Mesodermal cell (in vitro differentiated cells): ENCODE results near the gene ARHGAP23. TPM values are rescaled to one million over a fixed set of nuclear protein-coding genes. Genes with fewer than 3 reads are reported as not detected.

Experiments used
- H3K27ac ChIP-seq: 2 replicates; pipeline ENCODE4 v1.7.0; 2013; ENCODE audit warnings: mild to moderate bottlenecking, low read depth, low read length, moderate library complexity; ENCODE audit not compliant: severe bottlenecking
- H3K36me3 ChIP-seq: 2 replicates; pipeline ENCODE4 v1.7.1; 2013; ENCODE audit warnings: mild to moderate bottlenecking, low read length, moderate library complexity; ENCODE audit not compliant: control insufficient read depth, insufficient read depth
- H3K4me1 ChIP-seq: one replicate; pipeline ENCODE4 v1.7.1; 2013; ENCODE audit warnings: mild to moderate bottlenecking, low read length; ENCODE audit not compliant: insufficient read depth, control insufficient read depth, poor library complexity, severe bottlenecking
- H3K4me3 ChIP-seq: 2 replicates; pipeline ENCODE4 v1.7.0; 2013; ENCODE audit warnings: low read length, control low read depth, mild to moderate bottlenecking; ENCODE audit not compliant: insufficient read depth, poor library complexity, severe bottlenecking; ENCODE audit errors: extremely low read depth
- H3K9me3 ChIP-seq: 2 replicates; pipeline ENCODE4 v1.7.1; 2013; ENCODE audit warnings: mild to moderate bottlenecking, low read length, moderate library complexity; ENCODE audit not compliant: control insufficient read depth
- WGBS, 2 experiments: methylation state at CpG; one replicate each; pipeline ENCODE4 v1.1.5; 2013; ENCODE audit warnings: missing lambda C conversion rate in 2 of 2; ENCODE audit not compliant: insufficient coverage in 2 of 2; 5-methylcytosine and 5-hydroxymethylcytosine counted together
- polyA plus RNA-seq, 2 experiments: library from polyadenylated mRNA; stranded (reverse); fragments of 50-300 nt; gene quantifications; one replicate each; pipeline ENCODE4 v1.2.3, GENCODE V29; 2013

ARHGAP23 gene, protein sequence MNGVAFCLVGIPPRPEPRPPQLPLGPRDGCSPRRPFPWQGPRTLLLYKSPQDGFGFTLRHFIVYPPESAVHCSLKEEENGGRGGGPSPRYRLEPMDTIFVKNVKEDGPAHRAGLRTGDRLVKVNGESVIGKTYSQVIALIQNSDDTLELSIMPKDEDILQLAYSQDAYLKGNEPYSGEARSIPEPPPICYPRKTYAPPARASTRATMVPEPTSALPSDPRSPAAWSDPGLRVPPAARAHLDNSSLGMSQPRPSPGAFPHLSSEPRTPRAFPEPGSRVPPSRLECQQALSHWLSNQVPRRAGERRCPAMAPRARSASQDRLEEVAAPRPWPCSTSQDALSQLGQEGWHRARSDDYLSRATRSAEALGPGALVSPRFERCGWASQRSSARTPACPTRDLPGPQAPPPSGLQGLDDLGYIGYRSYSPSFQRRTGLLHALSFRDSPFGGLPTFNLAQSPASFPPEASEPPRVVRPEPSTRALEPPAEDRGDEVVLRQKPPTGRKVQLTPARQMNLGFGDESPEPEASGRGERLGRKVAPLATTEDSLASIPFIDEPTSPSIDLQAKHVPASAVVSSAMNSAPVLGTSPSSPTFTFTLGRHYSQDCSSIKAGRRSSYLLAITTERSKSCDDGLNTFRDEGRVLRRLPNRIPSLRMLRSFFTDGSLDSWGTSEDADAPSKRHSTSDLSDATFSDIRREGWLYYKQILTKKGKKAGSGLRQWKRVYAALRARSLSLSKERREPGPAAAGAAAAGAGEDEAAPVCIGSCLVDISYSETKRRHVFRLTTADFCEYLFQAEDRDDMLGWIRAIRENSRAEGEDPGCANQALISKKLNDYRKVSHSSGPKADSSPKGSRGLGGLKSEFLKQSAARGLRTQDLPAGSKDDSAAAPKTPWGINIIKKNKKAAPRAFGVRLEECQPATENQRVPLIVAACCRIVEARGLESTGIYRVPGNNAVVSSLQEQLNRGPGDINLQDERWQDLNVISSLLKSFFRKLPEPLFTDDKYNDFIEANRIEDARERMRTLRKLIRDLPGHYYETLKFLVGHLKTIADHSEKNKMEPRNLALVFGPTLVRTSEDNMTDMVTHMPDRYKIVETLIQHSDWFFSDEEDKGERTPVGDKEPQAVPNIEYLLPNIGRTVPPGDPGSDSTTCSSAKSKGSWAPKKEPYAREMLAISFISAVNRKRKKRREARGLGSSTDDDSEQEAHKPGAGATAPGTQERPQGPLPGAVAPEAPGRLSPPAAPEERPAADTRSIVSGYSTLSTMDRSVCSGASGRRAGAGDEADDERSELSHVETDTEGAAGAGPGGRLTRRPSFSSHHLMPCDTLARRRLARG (N-terminal part only)
- 33.0 TPM for polyA plus RNA-seq (2013, experiment 1 of 2)
- polyA plus RNA-seq (2013, experiment 2 of 2): 27.8 TPM

- Histone ChIP-seq H3K4me3 (peak within 1 kb of the TSS; percentile 90), H3K9me3 (no peaks in the 10 kb centered on the region), H3K4me1 (peaks cover 37% of the 10 kb centered on the region), H3K36me3 (peaks cover 14% of the 10 kb centered on the region), H3K27ac (peak within 1 kb of the TSS; percentile 29)
- 1 to 2% methylated on average over 17 to 25 of the region's 46 CpGs for WGBS, 2 experiments
Observed at GRCh38 chr17:38428112-38428642, at the start of gene ARHGAP23. Gene ARHGAP23 (plus strand): TSS chr17:38428464. CDS start chr17:38428486, 22 bp downstream.

- peaks cover 59% of the 10 kb centered on the region for H3K36me3 ChIP-seq
- H3K4me1 ChIP-seq: no peaks in the 10 kb centered on the region
- no peak overlapping the region for H3K27ac ChIP-seq
- H3K9me3 ChIP-seq: no peaks in the 10 kb centered on the region
- no peak overlapping the region for H3K4me3 ChIP-seq
- WGBS, 2 experiments: 83% methylated on average over 1 of the region's 1 CpG; no CpG with 5 or more reads in 1 of the 2 experiments
Observed at GRCh38 chr17:38379448-38379847, 48.8 kb upstream of the ARHGAP23 start.

- H3K9me3 ChIP-seq: no peaks in the 10 kb centered on the region
- WGBS, 2 experiments: 89 to 96% methylated on average over 1 to 4 of the region's 4 CpGs
- H3K4me3 ChIP-seq: no peak overlapping the region
- no peak overlapping the region for H3K27ac ChIP-seq
- peaks cover 63% of the 10 kb centered on the region for H3K36me3 ChIP-seq
- no peaks in the 10 kb centered on the region for H3K4me1 ChIP-seq
Observed at GRCh38 chr17:38395090-38395489, 33.2 kb upstream of the ARHGAP23 start.

DNA sequence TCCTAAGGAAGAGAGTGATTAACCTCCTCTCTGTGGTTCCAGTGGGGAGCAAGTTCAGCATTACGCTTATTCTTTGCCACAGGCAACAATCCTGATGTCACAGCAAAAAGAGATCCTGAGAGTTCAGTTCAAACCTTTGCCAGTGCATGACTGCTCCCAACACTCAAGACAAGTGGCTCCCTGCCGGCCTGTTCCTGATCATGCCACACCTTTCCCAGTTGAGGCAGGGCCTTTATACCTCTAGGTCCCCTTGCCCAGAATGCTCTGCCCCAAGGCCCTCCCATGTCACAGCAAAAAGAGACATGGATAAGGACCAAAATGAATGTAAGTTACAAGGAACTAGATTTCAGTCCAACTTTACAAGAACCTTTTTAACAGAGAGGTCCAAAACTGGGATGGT lies 31.0 kb upstream of the ARHGAP23 start:
- WGBS, 2 experiments: 92 to 100% methylated on average over 2 of the region's 2 CpGs
- no peaks in the 10 kb centered on the region for H3K9me3 ChIP-seq
- no peak overlapping the region for H3K27ac ChIP-seq
- H3K36me3 ChIP-seq: peaks cover 80% of the 10 kb centered on the region
- no peak overlapping the region for H3K4me3 ChIP-seq
- no peaks in the 10 kb centered on the region for H3K4me1 ChIP-seq

DNA sequence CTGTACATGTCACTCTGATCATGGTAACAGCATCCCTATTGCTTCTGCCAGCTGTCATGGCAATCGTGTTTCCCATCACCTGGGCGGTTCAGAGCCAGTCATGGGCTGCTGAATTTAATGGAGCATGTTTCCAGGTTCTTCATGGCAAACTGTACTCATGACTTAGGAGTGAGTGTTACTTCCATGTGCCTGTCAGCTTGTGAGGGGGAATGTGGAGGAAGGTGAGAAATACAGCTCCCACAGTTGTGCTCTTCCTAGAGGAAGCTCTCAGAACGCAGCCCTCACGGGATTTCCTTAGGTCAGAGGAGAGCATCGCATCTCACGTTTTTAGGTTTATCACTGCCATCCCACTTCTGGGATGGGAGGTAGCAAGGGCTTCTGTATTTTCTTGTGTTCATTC lies 28.0 kb upstream of the ARHGAP23 start:
- Histone ChIP-seq H3K9me3 (no peaks in the 10 kb centered on the region), H3K4me1 (no peaks in the 10 kb centered on the region), H3K4me3 (no peak overlapping the region), H3K36me3 (peaks cover 68% of the 10 kb centered on the region), H3K27ac (no peak overlapping the region)
- WGBS, 2 experiments: 100% methylated on average over 2 to 4 of the region's 6 CpGs

DNA sequence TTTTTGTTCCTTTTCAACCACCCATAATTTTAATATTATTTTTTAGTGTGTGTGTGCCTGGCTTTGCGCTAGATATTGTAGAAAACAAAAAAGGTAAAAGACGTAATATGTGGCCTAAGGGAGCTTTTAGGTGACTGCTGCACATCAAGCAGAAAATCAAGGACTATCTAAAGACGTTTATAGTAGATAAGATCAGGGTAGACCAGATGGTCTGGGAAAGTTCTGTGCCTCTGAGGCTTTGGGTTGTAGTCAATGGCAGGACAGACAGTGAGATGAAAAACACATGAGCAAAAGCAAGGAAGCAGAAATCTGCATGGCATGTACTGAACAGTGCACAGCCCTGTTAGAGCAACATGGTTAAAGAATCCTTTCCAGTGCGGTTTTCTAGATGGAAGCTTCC lies 26.8 kb upstream of the ARHGAP23 start:
- H3K9me3 ChIP-seq: no peaks in the 10 kb centered on the region
- H3K4me3 ChIP-seq: no peak overlapping the region
- no peaks in the 10 kb centered on the region for H3K4me1 ChIP-seq
- no peak overlapping the region for H3K27ac ChIP-seq
- peaks cover 57% of the 10 kb centered on the region for H3K36me3 ChIP-seq
- WGBS, 2 experiments: 95 to 96% methylated on average over 3 to 4 of the region's 4 CpGs

- Histone ChIP-seq H3K27ac (no peak overlapping the region), H3K9me3 (no peaks in the 10 kb centered on the region), H3K36me3 (peaks cover 42% of the 10 kb centered on the region), H3K4me1 (no peaks in the 10 kb centered on the region), H3K4me3 (no peak overlapping the region)
- 94 to 97% methylated on average over 5 of the region's 5 CpGs for WGBS, 2 experiments
Observed at GRCh38 chr17:38402897-38403296, 25.4 kb upstream of the ARHGAP23 start.

- Histone ChIP-seq H3K27ac (no peak overlapping the region), H3K4me3 (no peak overlapping the region), H3K9me3 (no peaks in the 10 kb centered on the region), H3K4me1 (no peaks in the 10 kb centered on the region), H3K36me3 (peaks cover 42% of the 10 kb centered on the region)
- WGBS, 2 experiments: no CpG with 5 or more reads among the region's 4 CpGs
Observed at GRCh38 chr17:38403491-38403890, 24.8 kb upstream of the ARHGAP23 start.

DNA sequence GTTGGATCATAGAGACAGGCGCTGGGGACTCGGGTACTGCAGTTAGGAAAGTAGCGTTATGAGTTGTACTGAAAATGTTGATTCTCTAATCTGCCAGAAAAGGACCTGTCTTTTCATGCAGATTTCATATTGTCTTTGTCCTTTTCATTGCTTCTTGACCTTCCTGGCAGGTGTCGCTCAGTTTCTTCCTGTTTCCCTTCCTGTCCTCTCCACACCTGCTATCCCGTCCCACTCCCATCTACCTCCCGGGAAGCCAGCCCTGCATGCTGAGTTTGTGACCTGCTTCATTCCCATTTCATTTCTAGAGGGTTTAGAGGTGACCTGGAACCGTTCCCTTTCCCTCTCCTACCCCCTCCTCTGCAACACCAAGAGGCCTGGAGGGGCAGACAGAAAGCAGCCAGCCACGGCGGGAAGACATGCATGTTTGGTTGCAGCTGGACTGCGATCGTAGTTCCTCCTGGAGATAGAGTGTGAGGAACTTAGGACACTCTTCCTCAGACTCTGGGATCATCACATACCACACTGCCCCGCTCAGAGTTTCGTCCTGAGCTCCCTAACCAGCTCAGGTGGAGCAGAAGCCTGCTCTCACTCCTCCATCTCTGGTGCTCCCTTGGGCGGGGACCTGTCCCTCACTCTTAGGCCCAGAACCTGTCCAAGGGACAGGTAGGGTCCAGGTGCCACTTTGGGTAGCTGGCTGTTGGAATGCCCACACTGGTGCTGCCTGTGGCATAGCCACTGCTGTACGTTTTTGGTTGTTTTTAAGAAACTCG lies 23.9 kb upstream of the ARHGAP23 start:
- WGBS, 2 experiments: 76 to 82% methylated on average over 6 to 10 of the region's 16 CpGs
- H3K4me3 ChIP-seq: no peak overlapping the region
- peaks cover 36% of the 10 kb centered on the region for H3K36me3 ChIP-seq
- H3K4me1 ChIP-seq: no peaks in the 10 kb centered on the region
- no peaks in the 10 kb centered on the region for H3K9me3 ChIP-seq
- H3K27ac ChIP-seq: no peak overlapping the region
